Glomerular endothelial cell (primary cell): ENCODE results near the gene TAAR2. TPM values are rescaled to one million over a fixed set of nuclear protein-coding genes. Genes with fewer than 3 reads are reported as not detected.
"Not testable (repeated sequence)": the region's sequence is repeated elsewhere in the genome, so short reads cannot be mapped to it uniquely, and the experiment has no call there.

Experiments
- DNase-seq: peaks from one replicate; pipeline ENCODE4 v3.0.0-alpha.2; 2011; ENCODE audit warnings: low read depth, low spot score; ENCODE audit errors: extremely low read depth
- total RNA-seq: library from RNA; depleted of rRNA; stranded (reverse); fragments of >200 nt; gene quantifications from 2 replicates; pipeline ENCODE4 v1.2.3, GENCODE V29; 2015

TAAR2 gene
- total RNA-seq, 1 donor from 2014 or later: not detected

GRCh38 chr6:132614554-132614953 is 9.5 kb downstream of the TAAR2 start:
- no peak for DNase-seq

GRCh38 chr6:132612449-132613108 is 11.5 kb downstream of the TAAR2 start:
- no peak for DNase-seq

GRCh38 chr6:132611616-132612015 is 12.5 kb downstream of the TAAR2 start:
- DNase-seq: no peak

GRCh38 chr6:132607544-132608233 is 16.4 kb downstream of the TAAR2 start:
- no peak for DNase-seq

GRCh38 chr6:132604635-132605152 is 19.4 kb downstream of the TAAR2 start:
- no peak for DNase-seq

- not testable (repeated sequence) for DNase-seq
Measured at GRCh38 chr6:132600900-132601299, 23.2 kb downstream of the TAAR2 start.

GRCh38 chr6:132598473-132598872 is 25.6 kb downstream of the TAAR2 start:
- DNase-seq: no peak

- DNase-seq: no peak
Measured at GRCh38 chr6:132596201-132596600, 27.9 kb downstream of the TAAR2 start.

- no peak for DNase-seq
Measured at GRCh38 chr6:132592855-132593254, 31.2 kb downstream of the TAAR2 start.

- no peak for DNase-seq
Measured at GRCh38 chr6:132590362-132590761, 33.7 kb downstream of the TAAR2 start.

GRCh38 chr6:132589454-132589853 is 34.6 kb downstream of the TAAR2 start, which contains the start of gene TAAR5:
TAAR5 (minus strand) TSS chr6:132589741; CDS start chr6:132589686, 55 bp downstream.
- no peak for DNase-seq

GRCh38 chr6:132587424-132587823 is 36.7 kb downstream of the TAAR2 start:
- DNase-seq: no peak

- DNase-seq: no peak
Measured at GRCh38 chr6:132584698-132585097, 39.4 kb downstream of the TAAR2 start.

- DNase-seq: no peak
Measured at GRCh38 chr6:132571774-132572173, 52.3 kb downstream of the TAAR2 start.

- no peak for DNase-seq
Measured at GRCh38 chr6:132570221-132570777, 53.8 kb downstream of the TAAR2 start, which contains the start of gene TAAR6. TAAR6 (plus strand) TSS chr6:132570322; CDS start chr6:132570322, 0 bp downstream.

GRCh38 chr6:132569170-132569569 is 54.9 kb downstream of the TAAR2 start:
- no peak for DNase-seq

- DNase-seq: no peak
Measured at GRCh38 chr6:132568611-132569010, 55.5 kb downstream of the TAAR2 start.

- DNase-seq: no peak
Measured at GRCh38 chr6:132567566-132567965, 56.5 kb downstream of the TAAR2 start.
